HG03108 (cell line): ENCODE measurements around the gene RNF126.
"Not testable (repeated sequence)": the region's sequence is repeated elsewhere in the genome, so short reads cannot be mapped to it uniquely, and the experiment has no call there.

ENCODE experiments used
- ATAC-seq: cut with Tn5 transposase; IDR thresholded peaks from one replicate; pipeline ENCODE4 v1.9.1; 2021; ENCODE audit warnings: moderate library complexity; ENCODE audit not compliant: unreplicated experiment

The RNF126 gene

GRCh38 chr19:632579-633067 lies 30.4 kb downstream of the RNF126 start:
- ATAC-seq = no peak

- ATAC-seq = no peak
Observed at GRCh38 chr19:629961-630714, 32.9 kb downstream of the RNF126 start.

- not testable (repeated sequence) for ATAC-seq
Observed at GRCh38 chr19:629515-629914, 33.5 kb downstream of the RNF126 start.

GRCh38 chr19:628168-628567 lies 34.8 kb downstream of the RNF126 start:
- no peak for ATAC-seq

- ATAC-seq = not testable (repeated sequence)
Observed at GRCh38 chr19:626566-626965, 36.4 kb downstream of the RNF126 start.

- no peak for ATAC-seq
Observed at GRCh38 chr19:625257-625656, 37.8 kb downstream of the RNF126 start.

GRCh38 chr19:624433-625109 lies 38.4 kb downstream of the RNF126 start:
- no peak for ATAC-seq

- ATAC-seq = no peak
Observed at GRCh38 chr19:623974-624373, 39.0 kb downstream of the RNF126 start.

GRCh38 chr19:623175-623916 lies 39.7 kb downstream of the RNF126 start:
- no peak for ATAC-seq

GRCh38 chr19:622666-623065 lies 40.3 kb downstream of the RNF126 start:
- no peak for ATAC-seq

GRCh38 chr19:621819-622218 lies 41.2 kb downstream of the RNF126 start:
- no peak for ATAC-seq

- not testable (repeated sequence) for ATAC-seq
Observed at GRCh38 chr19:621191-621590, 41.8 kb downstream of the RNF126 start.

GRCh38 chr19:620166-620862 lies 42.7 kb downstream of the RNF126 start:
- ATAC-seq = no peak

GRCh38 chr19:619286-620002 lies 43.6 kb downstream of the RNF126 start:
- no peak for ATAC-seq

- ATAC-seq = no peak
Observed at GRCh38 chr19:618674-619285, 44.2 kb downstream of the RNF126 start.

- ATAC-seq = no peak
Observed at GRCh38 chr19:618247-618619, 44.8 kb downstream of the RNF126 start.

GRCh38 chr19:617551-618246 lies 45.3 kb downstream of the RNF126 start:
- no peak for ATAC-seq

GRCh38 chr19:616747-617526 lies 46.1 kb downstream of the RNF126 start:
- ATAC-seq = no peak
